GM20000 (cell line): ENCODE results near the gene ERCC2.

Experiments
- DNase-seq: peaks from one replicate; pipeline ENCODE4 v3.0.0; 2012; ENCODE audit warnings: low spot score
- TF ChIP-seq, protein P1 (sequence below): IDR thresholded peaks from 2 replicates; pipeline ENCODE4 v1.5.1; 2012; ENCODE audit warnings: mild to moderate bottlenecking, control low read depth; ENCODE audit errors: extremely low read depth, missing control alignments

The ERCC2 gene

DNA sequence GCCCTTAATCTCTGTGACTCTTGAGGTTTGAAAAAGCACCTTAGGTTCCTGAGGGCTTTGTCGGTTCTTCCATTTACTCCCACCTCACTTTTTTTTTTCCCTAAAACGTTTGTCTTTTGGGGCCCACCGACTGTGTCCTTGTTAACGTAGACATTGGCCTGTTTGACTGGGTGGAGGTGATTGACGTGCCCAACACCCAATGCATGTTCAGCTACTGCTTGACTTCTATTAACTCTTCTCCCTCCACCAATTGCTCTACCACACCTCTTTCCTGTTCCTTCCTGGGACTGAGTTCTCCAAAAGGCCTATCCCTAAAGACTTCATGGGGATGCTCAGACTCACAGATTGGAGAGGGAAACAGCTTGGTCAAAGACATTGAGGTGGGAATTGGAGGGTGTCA, 65.0 kb downstream of the ERCC2 start:
- TF ChIP-seq, protein P1, sequence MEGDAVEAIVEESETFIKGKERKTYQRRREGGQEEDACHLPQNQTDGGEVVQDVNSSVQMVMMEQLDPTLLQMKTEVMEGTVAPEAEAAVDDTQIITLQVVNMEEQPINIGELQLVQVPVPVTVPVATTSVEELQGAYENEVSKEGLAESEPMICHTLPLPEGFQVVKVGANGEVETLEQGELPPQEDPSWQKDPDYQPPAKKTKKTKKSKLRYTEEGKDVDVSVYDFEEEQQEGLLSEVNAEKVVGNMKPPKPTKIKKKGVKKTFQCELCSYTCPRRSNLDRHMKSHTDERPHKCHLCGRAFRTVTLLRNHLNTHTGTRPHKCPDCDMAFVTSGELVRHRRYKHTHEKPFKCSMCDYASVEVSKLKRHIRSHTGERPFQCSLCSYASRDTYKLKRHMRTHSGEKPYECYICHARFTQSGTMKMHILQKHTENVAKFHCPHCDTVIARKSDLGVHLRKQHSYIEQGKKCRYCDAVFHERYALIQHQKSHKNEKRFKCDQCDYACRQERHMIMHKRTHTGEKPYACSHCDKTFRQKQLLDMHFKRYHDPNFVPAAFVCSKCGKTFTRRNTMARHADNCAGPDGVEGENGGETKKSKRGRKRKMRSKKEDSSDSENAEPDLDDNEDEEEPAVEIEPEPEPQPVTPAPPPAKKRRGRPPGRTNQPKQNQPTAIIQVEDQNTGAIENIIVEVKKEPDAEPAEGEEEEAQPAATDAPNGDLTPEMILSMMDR = no peak
- DNase-seq = no peak

DNA sequence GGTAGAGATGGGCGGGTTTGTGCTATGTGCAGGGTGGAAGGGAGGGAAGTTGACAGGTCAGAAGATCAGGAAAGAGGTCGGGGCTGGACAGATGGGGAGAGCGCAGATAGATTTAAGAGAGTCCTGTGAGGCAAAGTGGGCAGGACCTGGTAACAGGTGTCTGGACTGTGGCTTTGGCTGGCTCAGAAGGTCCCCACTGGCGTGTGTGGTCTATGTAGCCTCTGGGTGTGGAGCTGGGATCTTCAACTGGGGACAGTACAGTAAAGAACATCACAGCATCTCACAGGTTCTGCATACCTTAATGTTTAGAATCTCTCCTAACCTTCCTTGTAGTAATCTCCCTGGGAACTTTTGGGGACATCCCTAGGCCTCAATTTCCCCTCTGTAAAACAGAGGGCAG, 65.4 kb downstream of the ERCC2 start:
- DNase-seq = no peak

DNA sequence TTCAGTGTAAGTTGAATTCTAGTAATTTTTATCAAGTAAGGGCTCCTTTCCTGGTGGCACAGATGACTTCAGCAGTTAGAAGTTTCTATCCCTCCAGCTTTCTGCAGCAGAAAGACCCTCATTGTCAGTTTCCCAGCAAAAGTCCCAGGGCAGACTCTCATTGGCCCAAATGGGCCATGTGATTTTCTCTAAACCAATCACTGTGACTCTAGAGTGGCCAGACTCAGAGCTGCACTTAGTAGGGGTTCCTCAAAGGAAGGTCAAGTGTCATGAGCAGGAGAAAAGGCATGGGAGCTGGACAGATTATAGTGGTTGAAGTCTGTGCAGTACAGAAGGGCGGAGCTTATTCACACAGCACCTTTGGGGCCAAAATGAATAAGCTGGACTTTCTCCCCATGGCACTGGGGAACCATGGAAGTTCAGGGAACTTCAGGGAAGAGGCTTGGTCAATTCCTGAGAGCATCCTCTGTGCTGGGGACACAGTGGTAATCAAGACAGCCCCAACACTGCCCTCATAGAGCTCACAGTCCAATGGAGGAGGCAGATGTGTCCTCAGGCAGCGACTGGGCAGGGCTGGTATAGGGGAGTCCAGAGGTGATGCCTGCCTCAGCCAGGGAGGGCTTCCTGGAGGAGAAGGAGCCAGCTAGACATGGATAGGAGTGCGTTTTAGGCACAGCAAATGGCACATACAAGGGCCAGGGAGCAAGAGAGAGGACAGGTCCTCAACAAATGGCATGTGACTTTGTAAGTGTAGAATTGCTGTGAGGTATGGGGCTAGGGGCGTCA, 66.0 kb downstream of the ERCC2 start:
- TF ChIP-seq, protein P1 = no peak

More for the DNA sequence above, 65.4 kb downstream of the ERCC2 start:
- TF ChIP-seq, protein P1 = no peak

DNA sequence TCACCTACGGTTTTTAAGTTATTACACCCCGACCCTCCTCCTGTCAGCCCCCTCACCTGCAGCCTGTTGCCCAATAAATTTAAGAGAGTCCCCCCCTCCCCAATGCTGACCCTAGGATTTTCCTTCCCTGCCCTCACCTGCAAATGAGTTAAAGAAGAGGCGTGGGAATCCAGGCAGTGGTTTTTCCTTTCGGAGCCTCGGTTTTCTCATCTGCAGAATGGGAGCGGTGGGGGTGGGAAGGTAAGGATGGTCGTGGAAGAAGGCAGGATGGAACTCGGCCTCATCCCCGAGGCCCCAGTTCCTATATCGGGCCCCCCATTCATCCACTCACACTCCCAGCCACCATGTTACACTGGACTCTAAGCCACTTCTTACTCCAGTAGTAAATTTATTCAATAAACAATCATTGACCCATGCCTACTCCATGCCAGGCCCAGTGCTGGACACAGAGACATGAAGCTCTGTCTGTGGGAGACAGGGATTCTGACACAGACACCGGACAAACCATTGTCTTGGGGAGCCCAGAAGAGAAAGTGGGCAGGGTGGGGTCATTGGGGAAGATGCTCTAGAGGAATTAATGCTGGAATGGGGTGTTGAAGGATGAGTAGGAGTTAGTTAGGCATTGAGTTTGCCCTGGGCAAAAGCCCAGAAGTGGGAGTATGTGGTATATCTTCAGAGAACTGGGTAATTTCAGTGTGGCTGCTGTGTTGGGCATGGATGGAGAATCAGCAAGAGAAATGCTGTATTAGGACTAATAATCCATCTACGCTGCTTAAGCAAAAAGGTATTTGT, 66.9 kb downstream of the ERCC2 start:
- DNase-seq = no peak
- TF ChIP-seq, protein P1 = no peak

More for the DNA sequence above, 66.0 kb downstream of the ERCC2 start:
- DNase-seq = no peak

DNA sequence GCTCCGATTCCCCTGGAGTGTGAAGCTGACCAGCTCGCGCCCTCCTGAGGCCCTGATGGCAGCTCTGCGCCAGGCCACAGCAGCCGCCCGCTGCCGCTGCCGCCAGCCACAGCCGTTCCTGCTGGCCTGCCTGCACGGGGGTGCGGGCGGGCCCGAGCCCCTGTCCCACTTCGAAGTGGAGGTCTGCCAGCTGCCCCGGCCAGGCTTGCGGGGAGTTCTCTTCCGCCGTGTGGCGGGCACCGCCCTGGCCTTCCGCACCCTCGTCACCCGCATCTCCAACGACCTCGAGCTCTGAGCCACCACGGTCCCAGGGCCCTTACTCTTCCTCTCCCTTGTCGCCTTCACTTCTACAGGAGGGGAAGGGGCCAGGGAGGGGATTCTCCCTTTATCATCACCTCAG, 68.0 kb downstream of the ERCC2 start:
- TF ChIP-seq, protein P1 = no peak
- DNase-seq = no peak
